ENCODE data around the gene PDSS1.
"Not testable (repeated sequence)": the region's sequence is repeated elsewhere in the genome, so short reads cannot be mapped to it uniquely, and the experiment has no call there.

PDSS1 gene

GRCh38 chr10:26684667-26685264 is 12.7 kb upstream of the PDSS1 start:
- in situ Hi-C loops (cut with MboI; ENCODE audit: low sequenced_read_pairs); H3K27me3 ChIP-seq (ENCODE audit: low read depth); H3K9me3 ChIP-seq; H3K36me3 ChIP-seq (replicated peaks); H3K4me3 ChIP-seq; H3K4me1 ChIP-seq: not testable (repeated sequence)
- DNase-seq (ENCODE audit: low spot score in 2 of 2): peak in 1 of 2 experiments; percentile 40

GRCh38 chr10:26685441-26685840 is 12.1 kb upstream of the PDSS1 start:
- no peak for DNase-seq (ENCODE audit: low spot score in 2 of 2)
- Histone ChIP-seq H3K4me1 (no peaks in the 10 kb centered on the region), H3K4me3 (no peak overlapping the region), H3K27me3 (ENCODE audit: low read depth) (no peaks in the 10 kb centered on the region; the same call in none of the 2 replicates), H3K9me3 (no peaks in the 10 kb centered on the region), H3K36me3 (replicated peaks) (no peaks in the 10 kb centered on the region)
- in situ Hi-C loops (cut with MboI; ENCODE audit: low sequenced_read_pairs): no loop called here

GRCh38 chr10:26689399-26689798 is 8.1 kb upstream of the PDSS1 start:
- no peak overlapping the region for H3K4me3 ChIP-seq
- no peaks in the 10 kb centered on the region for H3K4me1 ChIP-seq
- no peaks in the 10 kb centered on the region for H3K27me3 ChIP-seq (ENCODE audit: low read depth)
- H3K9me3 ChIP-seq: no peaks in the 10 kb centered on the region
- no peaks in the 10 kb centered on the region for H3K36me3 ChIP-seq (replicated peaks)
- no peak for DNase-seq (ENCODE audit: low spot score in 2 of 2)
- in situ Hi-C loops (cut with MboI; ENCODE audit: low sequenced_read_pairs): no loop called here

- Histone ChIP-seq H3K4me3 (no peak overlapping the region), H3K9me3 (no peaks in the 10 kb centered on the region), H3K27me3 (ENCODE audit: low read depth) (no peaks in the 10 kb centered on the region), H3K4me1 (no peaks in the 10 kb centered on the region), H3K36me3 (replicated peaks) (no peaks in the 10 kb centered on the region)
- in situ Hi-C loops (cut with MboI; ENCODE audit: low sequenced_read_pairs): no loop called here
- no peak for DNase-seq (ENCODE audit: low spot score in 2 of 2)
Measured at GRCh38 chr10:26690731-26691475, 6.6 kb upstream of the PDSS1 start.

- not testable (repeated sequence) for H3K36me3 ChIP-seq (replicated peaks); DNase-seq (ENCODE audit: low spot score in 2 of 2)
Measured at GRCh38 chr10:26694536-26694935, 3.0 kb upstream of the PDSS1 start.

GRCh38 chr10:26696786-26697162 is 727 bp upstream of the PDSS1 start:
- Histone ChIP-seq H3K36me3 (replicated peaks) (peaks cover 21% of the 10 kb centered on the region), H3K27me3 (ENCODE audit: low read depth) (no peaks in the 10 kb centered on the region), H3K9me3 (peaks cover 7% of the 10 kb centered on the region; the same call in 1 of the 2 replicates), H3K4me3 (peak overlapping the region; percentile 94), H3K4me1 (peaks cover 4% of the 10 kb centered on the region; the same call in 1 of the 2 replicates)
- in situ Hi-C loops (cut with MboI; ENCODE audit: low sequenced_read_pairs): no loop called here
- no peak for DNase-seq (ENCODE audit: low spot score in 2 of 2)

More at GRCh38 chr10:26694536-26694935, 3.0 kb upstream of the PDSS1 start:
- H3K4me1 ChIP-seq; H3K27me3 ChIP-seq (ENCODE audit: low read depth); in situ Hi-C loops (cut with MboI; ENCODE audit: low sequenced_read_pairs); H3K4me3 ChIP-seq; H3K9me3 ChIP-seq: not testable (repeated sequence)

- peaks cover 4% of the 10 kb centered on the region; the same call in 1 of the 2 replicates for H3K4me1 ChIP-seq
- H3K27me3 ChIP-seq (ENCODE audit: low read depth): no peaks in the 10 kb centered on the region
- in situ Hi-C loops (cut with MboI; ENCODE audit: low sequenced_read_pairs): no loop called here
- no peak for DNase-seq (ENCODE audit: low spot score in 2 of 2)
- H3K36me3 ChIP-seq (replicated peaks): peaks cover 29% of the 10 kb centered on the region
- H3K9me3 ChIP-seq: peaks cover 7% of the 10 kb centered on the region; the same call in 1 of the 2 replicates
- H3K4me3 ChIP-seq: peak overlapping the region; percentile 94
Measured at GRCh38 chr10:26697922-26698608, 564 bp downstream of the PDSS1 start.

GRCh38 chr10:26698909-26699308 is 1.4 kb downstream of the PDSS1 start:
- peaks cover 29% of the 10 kb centered on the region for H3K36me3 ChIP-seq (replicated peaks)
- peak overlapping the region; percentile 94 for H3K4me3 ChIP-seq
- H3K27me3 ChIP-seq (ENCODE audit: low read depth): no peaks in the 10 kb centered on the region
- in situ Hi-C loops (cut with MboI; ENCODE audit: low sequenced_read_pairs): no loop called here
- DNase-seq (ENCODE audit: low spot score in 2 of 2): no peak
- peaks cover 4% of the 10 kb centered on the region; the same call in 1 of the 2 replicates for H3K4me1 ChIP-seq
- H3K9me3 ChIP-seq: peaks cover 7% of the 10 kb centered on the region; the same call in 1 of the 2 replicates

- no peak for DNase-seq (ENCODE audit: low spot score in 2 of 2)
- in situ Hi-C loops (cut with MboI; ENCODE audit: low sequenced_read_pairs): loop anchor here (25.0 kb wide), 1 partner anchor 362 kb away; no protein-coding TSS in a partner anchor
- Histone ChIP-seq H3K4me1 (peaks cover 4% of the 10 kb centered on the region; the same call in 1 of the 2 replicates), H3K4me3 (no peak overlapping the region), H3K27me3 (ENCODE audit: low read depth) (no peaks in the 10 kb centered on the region), H3K9me3 (peaks cover 7% of the 10 kb centered on the region; the same call in 1 of the 2 replicates), H3K36me3 (replicated peaks) (peaks cover 35% of the 10 kb centered on the region)
Measured at GRCh38 chr10:26699631-26700030, 2.1 kb downstream of the PDSS1 start.

- no peaks in the 10 kb centered on the region for H3K27me3 ChIP-seq (ENCODE audit: low read depth)
- peaks cover 48% of the 10 kb centered on the region for H3K36me3 ChIP-seq (replicated peaks)
- H3K4me3 ChIP-seq: no peak overlapping the region
- peaks cover 4% of the 10 kb centered on the region; the same call in 1 of the 2 replicates for H3K4me1 ChIP-seq
- DNase-seq (ENCODE audit: low spot score in 2 of 2): no peak
- peaks cover 7% of the 10 kb centered on the region; the same call in 1 of the 2 replicates for H3K9me3 ChIP-seq
- in situ Hi-C loops (cut with MboI; ENCODE audit: low sequenced_read_pairs): loop anchor here (25.0 kb wide), 1 partner anchor 364 kb away; no protein-coding TSS in a partner anchor
Measured at GRCh38 chr10:26700884-26701630, 3.6 kb downstream of the PDSS1 start.

GRCh38 chr10:26703096-26703495 is 5.6 kb downstream of the PDSS1 start:
- Histone ChIP-seq H3K9me3 (peaks cover 7% of the 10 kb centered on the region; the same call in 1 of the 2 replicates), H3K27me3 (ENCODE audit: low read depth) (no peaks in the 10 kb centered on the region), H3K36me3 (replicated peaks) (peaks cover 64% of the 10 kb centered on the region), H3K4me3 (no peak overlapping the region), H3K4me1 (no peaks in the 10 kb centered on the region)
- no peak for DNase-seq (ENCODE audit: low spot score in 2 of 2)
- in situ Hi-C loops (cut with MboI; ENCODE audit: low sequenced_read_pairs): loop anchor here (25.0 kb wide), 1 partner anchor 366 kb away; no protein-coding TSS in a partner anchor

GRCh38 chr10:26703974-26704373 is 6.5 kb downstream of the PDSS1 start:
- no peaks in the 10 kb centered on the region for H3K27me3 ChIP-seq (ENCODE audit: low read depth)
- in situ Hi-C loops (cut with MboI; ENCODE audit: low sequenced_read_pairs): loop anchor here (25.0 kb wide), 1 partner anchor 367 kb away; no protein-coding TSS in a partner anchor
- no peaks in the 10 kb centered on the region for H3K4me1 ChIP-seq
- no peak for DNase-seq (ENCODE audit: low spot score in 2 of 2)
- no peak overlapping the region for H3K4me3 ChIP-seq
- H3K36me3 ChIP-seq (replicated peaks): peaks cover 72% of the 10 kb centered on the region
- peaks cover 7% of the 10 kb centered on the region; the same call in 1 of the 2 replicates for H3K9me3 ChIP-seq

- no peaks in the 10 kb centered on the region for H3K4me1 ChIP-seq
- no peak for DNase-seq (ENCODE audit: low spot score in 2 of 2)
- H3K36me3 ChIP-seq (replicated peaks): peaks cover 65% of the 10 kb centered on the region
- no peaks in the 10 kb centered on the region for H3K9me3 ChIP-seq
- H3K27me3 ChIP-seq (ENCODE audit: low read depth): no peaks in the 10 kb centered on the region
- no peak overlapping the region for H3K4me3 ChIP-seq
- in situ Hi-C loops (cut with MboI; ENCODE audit: low sequenced_read_pairs): loop anchor here (25.0 kb wide), 1 partner anchor 369 kb away; no protein-coding TSS in a partner anchor
Measured at GRCh38 chr10:26706206-26706605, 8.7 kb downstream of the PDSS1 start.
